ENCODE data around the gene LCE3E. TPM values are rescaled to one million over a fixed set of nuclear protein-coding genes. Genes with fewer than 3 reads are reported as not detected.

LCE3E gene, protein sequence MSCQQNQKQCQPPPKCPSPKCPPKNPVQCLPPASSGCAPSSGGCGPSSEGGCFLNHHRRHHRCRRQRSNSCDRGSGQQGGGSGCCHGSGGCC
- not detected for polyA plus RNA-seq (2013, experiment 1 of 2)
- not detected for polyA plus RNA-seq (2013, experiment 2 of 2)

DNA sequence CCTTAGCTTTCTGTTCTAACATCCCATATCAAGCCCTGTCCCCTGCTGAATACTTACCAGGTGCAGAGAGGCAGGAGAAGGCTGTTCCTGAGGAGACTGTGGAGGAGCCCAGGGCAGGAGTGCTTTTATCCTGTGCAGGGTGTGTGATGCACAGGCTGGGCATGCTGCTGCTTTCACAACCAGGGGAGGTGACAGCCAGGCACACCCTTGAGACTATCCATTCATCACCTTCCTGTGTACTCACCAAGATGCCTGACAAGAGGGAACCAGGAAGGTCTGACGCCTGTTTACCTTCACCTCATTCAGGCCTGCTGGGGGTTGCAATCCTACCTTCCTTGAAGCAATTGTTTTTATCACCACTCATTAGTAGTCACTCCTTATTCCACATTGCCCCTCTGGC lies at the start of gene LCE3E:
Gene LCE3E (minus strand): TSS at position 100 of the 400 bp plus-strand sequence. CDS start 572 bp downstream, outside the sequence.
- Histone ChIP-seq H4K8ac (ENCODE audit: low read depth, low read length) (no peak within 1 kb of the TSS), H2BK15ac (replicated peaks; ENCODE audit: low read depth) (no peak within 1 kb of the TSS), H2BK120ac (ENCODE audit: low read depth, low read length) (no peak within 1 kb of the TSS), H3K4me2 (ENCODE audit: low read length) (no peak within 1 kb of the TSS), H3K27me3 (ENCODE audit: insufficient read depth, low read length, poor library complexity) (no peaks in the 10 kb centered on the region), H2BK5ac (ENCODE audit: low read length) (no peak within 1 kb of the TSS), H2AK5ac (ENCODE audit: low read length) (no peak within 1 kb of the TSS), H3K79me2 (ENCODE audit: control insufficient read depth, insufficient read depth, low read length) (no peaks in the 10 kb centered on the region), H3K23ac (ENCODE audit: low read length) (no peak within 1 kb of the TSS), H3K36me3 (ENCODE audit: control insufficient read depth, insufficient read depth, low read length) (no peaks in the 10 kb centered on the region), H3K4me1 (ENCODE audit: control insufficient read depth, low read depth, low read length) (no peaks in the 10 kb centered on the region), H3K18ac (ENCODE audit: low read length) (no peak within 1 kb of the TSS), H3K79me1 (ENCODE audit: low read length) (no peaks in the 10 kb centered on the region), H3K4ac (ENCODE audit: low read depth, low read length) (no peak within 1 kb of the TSS), H3K27ac (ENCODE audit: low read depth, low read length) (no peak within 1 kb of the TSS), H3K9ac (ENCODE audit: low read length) (no peak within 1 kb of the TSS), H3K4me3 (ENCODE audit: low read length) (no peak within 1 kb of the TSS), H3K56ac (ENCODE audit: low read length) (no peak within 1 kb of the TSS), H4K5ac (ENCODE audit: low read length) (no peak within 1 kb of the TSS)
- WGBS (ENCODE audit: extremely low coverage, insufficient coverage, low lambda C conversion rate) = no CpG with 5 or more reads among the region's 1 CpG
- no peak for DNase-seq

DNA sequence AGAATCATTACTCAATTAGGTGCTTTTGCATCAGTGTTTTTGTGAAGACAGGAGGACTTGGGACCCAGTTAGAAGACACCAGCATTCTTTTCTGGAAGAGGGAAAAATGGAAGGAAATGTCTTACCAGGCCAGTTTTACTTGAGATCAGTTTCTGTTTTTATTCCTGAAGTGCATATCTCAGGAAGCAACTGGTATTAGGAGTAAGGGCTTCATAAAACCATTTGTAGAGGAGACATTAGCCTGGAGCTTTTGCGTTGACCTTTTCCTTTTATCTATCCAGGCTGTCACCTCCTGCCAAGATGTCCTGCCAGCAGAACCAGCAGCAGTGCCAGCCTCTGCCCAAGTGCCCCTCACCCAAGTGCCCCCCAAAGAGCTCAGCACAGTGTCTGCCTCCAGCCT lies 46.9 kb upstream of the LCE3E start, which contains the start of gene LCE3B:
Gene LCE3B (plus strand): TSS at position 301 of the 400 bp plus-strand sequence. CDS start 0 bp downstream, at position 301.
- H2BK5ac ChIP-seq (ENCODE audit: low read length) = no peak within 1 kb of the TSS
- H3K4me1 ChIP-seq (ENCODE audit: control insufficient read depth, low read depth, low read length) = no peaks in the 10 kb centered on the region
- H3K9ac ChIP-seq (ENCODE audit: low read length) = no peak within 1 kb of the TSS
- no peak within 1 kb of the TSS for H3K27ac ChIP-seq (ENCODE audit: low read depth, low read length)
- no peak within 1 kb of the TSS for H3K4ac ChIP-seq (ENCODE audit: low read depth, low read length)
- no peak within 1 kb of the TSS for H2BK15ac ChIP-seq (replicated peaks; ENCODE audit: low read depth)
- H2BK120ac ChIP-seq (ENCODE audit: low read depth, low read length) = no peak within 1 kb of the TSS
- no peak within 1 kb of the TSS for H4K5ac ChIP-seq (ENCODE audit: low read length)
- H3K27me3 ChIP-seq (ENCODE audit: insufficient read depth, low read length, poor library complexity) = no peaks in the 10 kb centered on the region
- H2AK5ac ChIP-seq (ENCODE audit: low read length) = no peak within 1 kb of the TSS
- H3K56ac ChIP-seq (ENCODE audit: low read length) = no peak within 1 kb of the TSS
- H3K79me2 ChIP-seq (ENCODE audit: control insufficient read depth, insufficient read depth, low read length) = no peaks in the 10 kb centered on the region
- H3K36me3 ChIP-seq (ENCODE audit: control insufficient read depth, insufficient read depth, low read length) = no peaks in the 10 kb centered on the region
- no peak for DNase-seq
- no peak within 1 kb of the TSS for H3K4me3 ChIP-seq (ENCODE audit: low read length)
- no peak within 1 kb of the TSS for H3K18ac ChIP-seq (ENCODE audit: low read length)
- no peak within 1 kb of the TSS for H3K23ac ChIP-seq (ENCODE audit: low read length)
- H3K79me1 ChIP-seq (ENCODE audit: low read length) = no peaks in the 10 kb centered on the region
- H4K8ac ChIP-seq (ENCODE audit: low read depth, low read length) = no peak within 1 kb of the TSS
- H3K4me2 ChIP-seq (ENCODE audit: low read length) = no peak within 1 kb of the TSS
- no CpG with 5 or more reads among the region's 1 CpG for WGBS (ENCODE audit: extremely low coverage, insufficient coverage, low lambda C conversion rate)

DNA sequence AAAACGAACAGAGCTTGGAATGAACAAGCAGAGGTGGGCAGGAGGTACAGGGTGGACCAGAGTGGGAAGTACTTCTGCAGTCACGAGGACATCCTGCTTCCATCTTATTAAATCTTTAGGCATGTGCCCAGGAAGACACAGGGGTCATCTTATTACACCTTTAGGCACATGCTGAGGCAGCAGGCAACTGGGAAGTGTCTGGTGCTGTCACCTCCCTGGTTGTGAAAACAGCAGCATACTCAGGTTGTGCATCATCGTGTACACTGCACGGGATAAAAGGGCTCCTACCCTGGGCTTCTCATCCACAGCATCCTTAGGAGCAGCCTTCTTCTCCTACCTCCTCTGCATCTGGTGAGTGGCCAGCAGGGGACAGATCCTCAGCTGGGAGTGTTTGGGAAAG lies 33.4 kb upstream of the LCE3E start, which contains the start of gene LCE3C:
Gene LCE3C (plus strand): TSS at position 301 of the 400 bp plus-strand sequence. CDS start 498 bp downstream, outside the sequence.
- Histone ChIP-seq H3K79me1 (ENCODE audit: low read length) (no peaks in the 10 kb centered on the region), H3K18ac (ENCODE audit: low read length) (no peak within 1 kb of the TSS), H3K79me2 (ENCODE audit: control insufficient read depth, insufficient read depth, low read length) (no peaks in the 10 kb centered on the region), H2AK5ac (ENCODE audit: low read length) (no peak within 1 kb of the TSS), H3K27me3 (ENCODE audit: insufficient read depth, low read length, poor library complexity) (no peaks in the 10 kb centered on the region), H2BK120ac (ENCODE audit: low read depth, low read length) (no peak within 1 kb of the TSS), H3K4me1 (ENCODE audit: control insufficient read depth, low read depth, low read length) (no peaks in the 10 kb centered on the region), H2BK15ac (replicated peaks; ENCODE audit: low read depth) (no peak within 1 kb of the TSS), H3K9ac (ENCODE audit: low read length) (no peak within 1 kb of the TSS), H4K5ac (ENCODE audit: low read length) (no peak within 1 kb of the TSS), H3K4me2 (ENCODE audit: low read length) (no peak within 1 kb of the TSS), H3K27ac (ENCODE audit: low read depth, low read length) (no peak within 1 kb of the TSS), H4K8ac (ENCODE audit: low read depth, low read length) (no peak within 1 kb of the TSS), H3K56ac (ENCODE audit: low read length) (no peak within 1 kb of the TSS), H3K23ac (ENCODE audit: low read length) (no peak within 1 kb of the TSS), H3K4ac (ENCODE audit: low read depth, low read length) (no peak within 1 kb of the TSS), H3K36me3 (ENCODE audit: control insufficient read depth, insufficient read depth, low read length) (no peaks in the 10 kb centered on the region), H2BK5ac (ENCODE audit: low read length) (no peak within 1 kb of the TSS), H3K4me3 (ENCODE audit: low read length) (no peak within 1 kb of the TSS)
- WGBS (ENCODE audit: extremely low coverage, insufficient coverage, low lambda C conversion rate) = no CpG with 5 or more reads among the region's 4 CpGs
- no peak for DNase-seq

GRCh38 chr1:152596986-152597385 lies 30.4 kb upstream of the LCE3E start:
- Histone ChIP-seq H4K8ac (ENCODE audit: low read depth, low read length) (no peak overlapping the region), H3K4me2 (ENCODE audit: low read length) (no peak overlapping the region)
- no CpG with 5 or more reads among the region's 2 CpGs for WGBS (ENCODE audit: extremely low coverage, insufficient coverage, low lambda C conversion rate)

GRCh38 chr1:152585586-152585985 lies 19.0 kb upstream of the LCE3E start:
- H3K18ac ChIP-seq (ENCODE audit: low read length) = no peak overlapping the region
- DNase-seq = no peak
- H3K23ac ChIP-seq (ENCODE audit: low read length) = no peak overlapping the region
- no peak overlapping the region for H3K4me2 ChIP-seq (ENCODE audit: low read length)
- no peak overlapping the region for H2BK15ac ChIP-seq (replicated peaks; ENCODE audit: low read depth)
- H3K27me3 ChIP-seq (ENCODE audit: insufficient read depth, low read length, poor library complexity) = no peaks in the 10 kb centered on the region
- H3K4ac ChIP-seq (ENCODE audit: low read depth, low read length) = no peak overlapping the region
- no peak overlapping the region for H2BK120ac ChIP-seq (ENCODE audit: low read depth, low read length)
- H2AK5ac ChIP-seq (ENCODE audit: low read length) = no peak overlapping the region
- H2BK5ac ChIP-seq (ENCODE audit: low read length) = no peak overlapping the region
- H3K4me3 ChIP-seq (ENCODE audit: low read length) = no peak overlapping the region
- no peak overlapping the region for H3K9ac ChIP-seq (ENCODE audit: low read length)
- no peaks in the 10 kb centered on the region for H3K79me2 ChIP-seq (ENCODE audit: control insufficient read depth, insufficient read depth, low read length)
- no peak overlapping the region for H4K5ac ChIP-seq (ENCODE audit: low read length)
- H3K79me1 ChIP-seq (ENCODE audit: low read length) = no peaks in the 10 kb centered on the region
- no CpG with 5 or more reads among the region's 1 CpG for WGBS (ENCODE audit: extremely low coverage, insufficient coverage, low lambda C conversion rate)
- no peaks in the 10 kb centered on the region for H3K4me1 ChIP-seq (ENCODE audit: control insufficient read depth, low read depth, low read length)
- no peaks in the 10 kb centered on the region for H3K36me3 ChIP-seq (ENCODE audit: control insufficient read depth, insufficient read depth, low read length)
- H3K27ac ChIP-seq (ENCODE audit: low read depth, low read length) = no peak overlapping the region
- H4K8ac ChIP-seq (ENCODE audit: low read depth, low read length) = no peak overlapping the region
- no peak overlapping the region for H3K56ac ChIP-seq (ENCODE audit: low read length)

More at GRCh38 chr1:152596986-152597385, 30.4 kb upstream of the LCE3E start:
- H3K4ac ChIP-seq (ENCODE audit: low read depth, low read length) = no peak overlapping the region
- H3K79me2 ChIP-seq (ENCODE audit: control insufficient read depth, insufficient read depth, low read length) = no peaks in the 10 kb centered on the region
- H2AK5ac ChIP-seq (ENCODE audit: low read length) = no peak overlapping the region
- no peak overlapping the region for H3K9ac ChIP-seq (ENCODE audit: low read length)
- H3K18ac ChIP-seq (ENCODE audit: low read length) = no peak overlapping the region
- H2BK120ac ChIP-seq (ENCODE audit: low read depth, low read length) = no peak overlapping the region
- H3K36me3 ChIP-seq (ENCODE audit: control insufficient read depth, insufficient read depth, low read length) = no peaks in the 10 kb centered on the region
- no peak overlapping the region for H4K5ac ChIP-seq (ENCODE audit: low read length)
- no peak for DNase-seq
- H3K4me3 ChIP-seq (ENCODE audit: low read length) = no peak overlapping the region
- H3K27ac ChIP-seq (ENCODE audit: low read depth, low read length) = no peak overlapping the region
- H3K27me3 ChIP-seq (ENCODE audit: insufficient read depth, low read length, poor library complexity) = no peaks in the 10 kb centered on the region
- no peak overlapping the region for H3K56ac ChIP-seq (ENCODE audit: low read length)
- H2BK5ac ChIP-seq (ENCODE audit: low read length) = no peak overlapping the region
- no peaks in the 10 kb centered on the region for H3K79me1 ChIP-seq (ENCODE audit: low read length)
- no peak overlapping the region for H3K23ac ChIP-seq (ENCODE audit: low read length)
- no peak overlapping the region for H2BK15ac ChIP-seq (replicated peaks; ENCODE audit: low read depth)
- no peaks in the 10 kb centered on the region for H3K4me1 ChIP-seq (ENCODE audit: control insufficient read depth, low read depth, low read length)

GRCh38 chr1:152582647-152583046 lies 16.1 kb upstream of the LCE3E start:
- DNase-seq = no peak
- no peak overlapping the region for H3K4ac ChIP-seq (ENCODE audit: low read depth, low read length)
- no peaks in the 10 kb centered on the region for H3K79me2 ChIP-seq (ENCODE audit: control insufficient read depth, insufficient read depth, low read length)
- H3K56ac ChIP-seq (ENCODE audit: low read length) = no peak overlapping the region
- H3K9ac ChIP-seq (ENCODE audit: low read length) = no peak overlapping the region
- no peaks in the 10 kb centered on the region for H3K79me1 ChIP-seq (ENCODE audit: low read length)
- H3K4me1 ChIP-seq (ENCODE audit: control insufficient read depth, low read depth, low read length) = no peaks in the 10 kb centered on the region
- no peak overlapping the region for H2BK120ac ChIP-seq (ENCODE audit: low read depth, low read length)
- H2BK15ac ChIP-seq (replicated peaks; ENCODE audit: low read depth) = no peak overlapping the region
- no peak overlapping the region for H2AK5ac ChIP-seq (ENCODE audit: low read length)
- H3K23ac ChIP-seq (ENCODE audit: low read length) = no peak overlapping the region
- no peak overlapping the region for H4K5ac ChIP-seq (ENCODE audit: low read length)
- no peak overlapping the region for H4K8ac ChIP-seq (ENCODE audit: low read depth, low read length)
- H3K27me3 ChIP-seq (ENCODE audit: insufficient read depth, low read length, poor library complexity) = no peaks in the 10 kb centered on the region
- H2BK5ac ChIP-seq (ENCODE audit: low read length) = no peak overlapping the region
- H3K18ac ChIP-seq (ENCODE audit: low read length) = no peak overlapping the region
- WGBS (ENCODE audit: extremely low coverage, insufficient coverage, low lambda C conversion rate) = no CpG with 5 or more reads among the region's 1 CpG
- H3K36me3 ChIP-seq (ENCODE audit: control insufficient read depth, insufficient read depth, low read length) = no peaks in the 10 kb centered on the region
- H3K4me2 ChIP-seq (ENCODE audit: low read length) = no peak overlapping the region
- no peak overlapping the region for H3K4me3 ChIP-seq (ENCODE audit: low read length)
- no peak overlapping the region for H3K27ac ChIP-seq (ENCODE audit: low read depth, low read length)

Data from mesendoderm (in vitro differentiated cells).